DOHH2 (cell line): ENCODE measurements around the gene SMIM45.

ENCODE experiments used
- H3F3A ChIP-seq: fragments of 200-600 bp; sonication (generic), shearing (Covaris generic); 2 replicates; pipeline ENCODE4 v1.6.0; 2016; ENCODE audit warnings: antibody characterized with exemption, mild to moderate bottlenecking; ENCODE audit not compliant: control insufficient read depth, insufficient read depth
- H3K27ac ChIP-seq: fragments of 200-600 bp; sonication (generic); 2 replicates; pipeline ENCODE4 v1.5.1; 2014; ENCODE audit warnings: low read depth, mild to moderate bottlenecking, low read length, moderate library complexity
- H3K27me3 ChIP-seq: fragments of 200-600 bp; sonication (generic); 2 replicates; pipeline ENCODE4 v1.6.1; 2014; ENCODE audit warnings: mild to moderate bottlenecking, low read length, mixed read lengths; ENCODE audit not compliant: control insufficient read depth
- H3K36me3 ChIP-seq: fragments of 200-600 bp; sonication (generic); 2 replicates; pipeline ENCODE4 v1.6.1; 2014; ENCODE audit warnings: mild to moderate bottlenecking, low read length, moderate library complexity, mixed read lengths; ENCODE audit not compliant: control insufficient read depth
- H3K4me1 ChIP-seq: fragments of 200-600 bp; sonication (generic); 2 replicates; pipeline ENCODE4 v1.6.1; 2014; ENCODE audit warnings: mild to moderate bottlenecking, low read length, mixed read lengths; ENCODE audit not compliant: control insufficient read depth
- H3K4me2 ChIP-seq: fragments of 200-600 bp; sonication (generic); 2 replicates; pipeline ENCODE4 v1.6.0; 2014; ENCODE audit warnings: mild to moderate bottlenecking, low read length, moderate library complexity
- H3K4me3 ChIP-seq: fragments of 200-600 bp; sonication (generic); 2 replicates; pipeline ENCODE4 v1.5.1; 2014; ENCODE audit warnings: mild to moderate bottlenecking, low read length, mixed read lengths
- H3K79me2 ChIP-seq: fragments of 200-600 bp; sonication (generic); 2 replicates; pipeline ENCODE4 v1.6.1; 2014; ENCODE audit warnings: mild to moderate bottlenecking, low read length, mixed read lengths; ENCODE audit not compliant: control insufficient read depth
- H3K9me2 ChIP-seq: fragments of 200-600 bp; sonication (generic); replicated peaks from 2 replicates; pipeline ENCODE4 v1.6.1; 2014; ENCODE audit warnings: mild to moderate bottlenecking, low read length, mixed read lengths; ENCODE audit not compliant: control insufficient read depth
- H3K9me3 ChIP-seq: fragments of 200-600 bp; sonication (generic); 2 replicates; pipeline ENCODE4 v1.6.1; 2014; ENCODE audit warnings: antibody characterized with exemption, low read length, mixed read lengths; ENCODE audit not compliant: control insufficient read depth, insufficient read depth
- H4K20me1 ChIP-seq: fragments of 200-600 bp; sonication (generic); 2 replicates; pipeline ENCODE4 v1.6.0; 2014; ENCODE audit warnings: low read depth, mild to moderate bottlenecking, antibody characterized with exemption, low read length, moderate library complexity; ENCODE audit not compliant: control insufficient read depth, insufficient read depth
- CTCF ChIP-seq: fragments of 200-600 bp; sonication (generic); IDR thresholded peaks from one replicate; pipeline ENCODE4 v1.5.1; 2014; ENCODE audit warnings: antibody characterized with exemption, mild to moderate bottlenecking, low read depth, low read length; ENCODE audit not compliant: poor library complexity, severe bottlenecking
- EZH2phosphoT487 ChIP-seq: fragments of 200-600 bp; sonication (generic); IDR thresholded peaks from 2 replicates; pipeline ENCODE4 v1.6.1; 2017; ENCODE audit warnings: borderline replicate concordance, mild to moderate bottlenecking, antibody characterized with exemption, low read length, moderate library complexity, mixed read lengths

Gene SMIM45

DNA sequence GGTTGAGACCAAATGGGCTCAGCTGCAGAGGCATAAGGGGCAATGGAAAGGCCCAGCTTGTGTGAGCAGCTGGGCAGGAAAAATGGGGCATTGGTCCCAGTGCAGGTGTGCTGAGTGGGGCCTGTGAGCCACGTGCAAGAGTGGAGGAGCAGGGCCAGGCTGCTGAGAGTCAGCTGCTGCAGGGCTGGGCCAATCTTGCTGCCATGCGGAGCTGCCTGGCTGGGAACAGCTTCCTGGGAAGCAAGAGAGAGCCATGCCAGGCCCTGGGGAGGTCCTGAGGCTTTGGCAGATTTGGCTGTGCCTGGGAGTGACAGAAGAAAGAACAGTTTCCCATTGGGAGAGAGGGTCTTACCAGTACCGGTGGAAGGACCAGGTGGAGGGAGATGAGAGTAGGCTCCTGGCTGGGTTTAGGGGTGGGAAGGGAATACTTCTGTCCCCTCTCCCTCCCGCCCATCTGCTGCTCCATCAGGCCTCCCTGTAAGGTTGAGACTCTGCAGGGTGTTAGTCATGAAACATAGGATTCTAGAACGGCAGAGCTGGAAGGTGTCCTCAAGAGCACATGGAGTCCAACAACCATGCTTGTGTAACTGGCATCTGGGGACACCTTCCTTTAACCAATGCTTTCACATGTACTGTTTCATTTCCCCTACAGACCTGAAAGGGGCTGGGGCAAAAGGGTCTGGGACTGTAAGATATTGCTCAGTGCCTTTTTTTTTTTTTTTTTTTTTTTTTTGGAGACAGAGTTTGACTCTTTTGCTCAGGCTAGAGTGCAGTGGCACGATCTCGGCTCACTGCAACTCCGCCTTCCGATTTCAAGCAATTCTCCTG, 27.7 kb downstream of the SMIM45 start:
- H3K27me3 ChIP-seq, result peaks cover 38% of the 10 kb centered on the region
- peaks cover 17% of the 10 kb centered on the region for H3K4me1 ChIP-seq
- H3F3A ChIP-seq, result peaks cover 5% of the 10 kb centered on the region; the same call in 1 of the 2 replicates
- no peak overlapping the region for H3K27ac ChIP-seq
- no peaks in the 10 kb centered on the region for H3K36me3 ChIP-seq
- TF ChIP-seq CTCF, result no peak
- TF ChIP-seq EZH2phosphoT487, result no peak
- no peaks in the 10 kb centered on the region for H3K79me2 ChIP-seq
- no peak overlapping the region for H3K4me2 ChIP-seq
- no peaks in the 10 kb centered on the region for H4K20me1 ChIP-seq
- no peaks in the 10 kb centered on the region for H3K9me2 ChIP-seq
- no peaks in the 10 kb centered on the region for H3K9me3 ChIP-seq
- H3K4me3 ChIP-seq, result no peak overlapping the region

DNA sequence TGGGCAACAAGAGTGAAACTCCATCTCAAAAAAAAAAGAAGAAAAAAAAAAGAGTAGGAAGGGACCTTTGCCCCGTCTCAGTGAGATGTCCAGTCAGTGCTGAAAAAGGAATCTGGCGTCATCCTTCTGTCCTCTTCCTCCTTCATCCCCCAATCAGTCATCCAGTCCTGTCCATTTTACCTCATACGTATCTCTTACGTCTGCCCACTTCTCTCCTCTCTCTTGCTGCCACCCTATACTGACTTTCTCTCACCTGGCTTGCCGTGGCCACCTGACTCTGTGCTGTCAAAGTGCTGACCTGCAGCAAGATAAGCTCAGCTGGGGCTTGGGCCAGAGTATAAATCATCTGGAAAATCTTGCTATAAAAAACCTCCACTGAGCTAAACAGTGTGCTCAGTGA, 30.9 kb downstream of the SMIM45 start:
- H3K4me2 ChIP-seq, result no peak overlapping the region
- H3K27ac ChIP-seq, result no peak overlapping the region
- H3F3A ChIP-seq, result no peaks in the 10 kb centered on the region
- H4K20me1 ChIP-seq, result no peaks in the 10 kb centered on the region
- TF ChIP-seq CTCF (no peak), EZH2phosphoT487 (no peak)
- H3K9me3 ChIP-seq, result no peaks in the 10 kb centered on the region
- no peaks in the 10 kb centered on the region for H3K9me2 ChIP-seq
- H3K36me3 ChIP-seq, result no peaks in the 10 kb centered on the region
- no peaks in the 10 kb centered on the region for H3K79me2 ChIP-seq
- H3K27me3 ChIP-seq, result peaks cover 9% of the 10 kb centered on the region
- H3K4me3 ChIP-seq, result no peak overlapping the region
- H3K4me1 ChIP-seq, result no peaks in the 10 kb centered on the region

DNA sequence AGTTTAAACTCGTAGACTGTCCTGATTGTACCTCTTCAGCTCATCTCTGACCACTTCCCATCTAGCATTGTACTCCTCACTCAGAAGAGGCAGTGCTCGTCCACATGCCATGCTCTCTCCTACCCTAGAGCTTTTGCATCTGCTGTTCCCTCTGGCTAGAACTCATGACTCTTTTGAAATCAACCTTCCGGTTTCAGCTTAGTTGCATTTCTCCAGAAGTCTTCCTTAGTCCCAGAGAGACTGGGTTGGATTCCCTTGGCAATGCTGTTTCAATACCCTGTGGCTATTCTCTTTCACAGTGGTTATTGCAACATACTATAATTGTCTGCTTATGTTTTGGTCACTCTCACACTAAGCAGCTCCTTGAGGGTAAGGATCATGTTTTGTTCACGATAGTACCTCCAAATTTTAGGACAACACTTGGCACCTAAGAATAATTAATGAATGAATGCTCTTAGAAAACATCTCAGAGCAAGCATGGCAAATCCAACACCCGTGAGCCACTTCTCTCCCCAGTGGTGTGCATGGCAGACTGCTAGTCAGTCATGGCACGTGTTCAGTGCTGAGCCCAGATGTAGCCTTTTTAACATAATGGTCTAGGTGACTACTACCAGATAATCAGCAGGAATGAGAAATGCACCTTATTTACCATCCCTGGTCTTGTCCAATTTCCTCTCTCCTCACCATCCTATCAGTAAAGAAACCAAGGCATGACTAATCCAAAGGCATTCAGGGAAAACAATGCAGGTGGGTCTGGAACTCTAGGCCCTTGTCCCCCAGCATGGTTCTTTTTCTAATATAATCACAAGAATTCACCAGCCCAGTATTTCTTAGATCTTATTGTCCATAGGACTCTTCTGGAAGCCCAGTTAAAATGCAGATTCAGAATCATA, 31.8 kb downstream of the SMIM45 start:
- H3K4me1 ChIP-seq, result no peaks in the 10 kb centered on the region

More for the DNA sequence above, 31.8 kb downstream of the SMIM45 start:
- H3K36me3 ChIP-seq, result no peaks in the 10 kb centered on the region
- H3F3A ChIP-seq, result no peaks in the 10 kb centered on the region
- H3K9me2 ChIP-seq, result no peaks in the 10 kb centered on the region
- H3K4me3 ChIP-seq, result no peak overlapping the region
- no peak overlapping the region for H3K4me2 ChIP-seq
- TF ChIP-seq CTCF (no peak), EZH2phosphoT487 (no peak)
- no peaks in the 10 kb centered on the region for H3K79me2 ChIP-seq
- H4K20me1 ChIP-seq, result no peaks in the 10 kb centered on the region
- no peaks in the 10 kb centered on the region for H3K9me3 ChIP-seq
- H3K27ac ChIP-seq, result no peak overlapping the region
- H3K27me3 ChIP-seq, result 0 out of 2 replicates have a peak, but pooled peaks cover 2% of the 10 kb centered on the region
